Keratinocyte (primary cell): ENCODE data around the gene ME1. TPM values are rescaled to one million over a fixed set of nuclear protein-coding genes. Genes with fewer than 3 reads are reported as not detected.

Experiments
- DNase-seq: peaks from one replicate; pipeline ENCODE4 v3.0.0-alpha.2; 2011; ENCODE audit warnings: low read depth, missing footprints, low spot score
- FAIRE-seq: peaks from 2 replicates; lab custom pipeline; 2011; peaks lifted over from hg19 to GRCh38; lab: Jason Lieb, UNC
- H2AFZ ChIP-seq: 2 replicates; pipeline ENCODE4 v1.6.0; 2012; ENCODE audit warnings: low read length, control low read depth, inconsistent platforms; ENCODE audit not compliant: control insufficient read depth
- H3K27ac ChIP-seq: 2 replicates; pipeline ENCODE4 v1.5.1; 2011; ENCODE audit warnings: low read length; ENCODE audit not compliant: control insufficient read depth, insufficient read depth
- H3K27me3 ChIP-seq: 3 replicates; pipeline ENCODE4 v1.6.0; 2011; ENCODE audit warnings: low read length; ENCODE audit not compliant: control insufficient read depth, insufficient read depth; ENCODE audit errors: extremely low read depth
- H3K36me3 ChIP-seq, 2 experiments: 2 replicates in 1 of 2; 3 replicates in 1 of 2; pipeline ENCODE4 v1.5.1; 2011; ENCODE audit warnings: low read length in 2 of 2, mild to moderate bottlenecking in 1 of 2; ENCODE audit not compliant: control insufficient read depth in 2 of 2, insufficient read depth in 2 of 2; ENCODE audit errors: extremely low read depth in 1 of 2
- H3K4me1 ChIP-seq: 3 replicates; pipeline ENCODE4 v1.5.1; 2011; ENCODE audit warnings: low read length; ENCODE audit not compliant: control insufficient read depth, insufficient read depth; ENCODE audit errors: extremely low read depth
- H3K4me2 ChIP-seq: 3 replicates; pipeline ENCODE4 v1.6.0; 2011; ENCODE audit warnings: low read depth, low read length; ENCODE audit not compliant: control insufficient read depth, insufficient read depth; ENCODE audit errors: extremely low read depth
- H3K4me3 ChIP-seq, 3 experiments: fragments of 200-600 bp in 1 of 3; sonication (generic) in 1 of 3; 2 replicates in 2 of 3; 3 replicates in 1 of 3; pipeline ENCODE4 v1.5.1; 2011 to 2016; ENCODE audit warnings: low read length in 3 of 3, mild to moderate bottlenecking in 3 of 3, control low read depth in 2 of 3, inconsistent platforms in 1 of 3, low read depth in 1 of 3, mixed read lengths in 1 of 3, mixed run types in 1 of 3, moderate library complexity in 1 of 3; ENCODE audit not compliant: control insufficient read depth in 2 of 3, insufficient read depth in 2 of 3; ENCODE audit errors: extremely low read depth in 1 of 3
- H3K79me2 ChIP-seq: 2 replicates; pipeline ENCODE4 v1.6.0; 2012; ENCODE audit warnings: low read length; ENCODE audit not compliant: control insufficient read depth, insufficient read depth
- H3K9ac ChIP-seq: 3 replicates; pipeline ENCODE4 v1.6.0; 2011; ENCODE audit warnings: low read length; ENCODE audit not compliant: control insufficient read depth, insufficient read depth; ENCODE audit errors: extremely low read depth
- H3K9me1 ChIP-seq: 3 replicates; pipeline ENCODE4 v1.6.0; 2011; ENCODE audit warnings: low read length; ENCODE audit not compliant: control insufficient read depth, insufficient read depth; ENCODE audit errors: extremely low read depth
- H3K9me3 ChIP-seq: 2 replicates; pipeline ENCODE4 v1.5.1; 2012; ENCODE audit warnings: low read depth, low read length; ENCODE audit not compliant: control insufficient read depth
- H4K20me1 ChIP-seq: 3 replicates; pipeline ENCODE4 v1.6.0; 2011; ENCODE audit warnings: low read length; ENCODE audit not compliant: control insufficient read depth, insufficient read depth; ENCODE audit errors: extremely low read depth
- CTCF ChIP-seq, 3 experiments: IDR thresholded peaks in 1 of 3; conservative IDR thresholded peaks in 1 of 3; optimal IDR thresholded peaks in 1 of 3; 2 replicates in 2 of 3; 3 replicates in 1 of 3; pipeline versions ENCODE3 to v1.5.1; 2011; ENCODE audit warnings: low read length in 3 of 3, mild to moderate bottlenecking in 3 of 3, moderate library complexity in 2 of 3, control low read depth in 1 of 3, inconsistent platforms in 1 of 3; ENCODE audit not compliant: insufficient read depth in 2 of 3; ENCODE audit errors: extremely low read depth in 1 of 3
- EZH2 ChIP-seq: IDR thresholded peaks from one replicate; pipeline ENCODE4 v1.6.1; 2012; ENCODE audit warnings: inconsistent platforms, mild to moderate bottlenecking, low read length, moderate library complexity
- dilution Hi-C: fragments of 300-500 bp; cut with MboI; formaldehyde crosslinking; loops from one replicate; pipeline ENCODE4 v1.7.0; 2020; ENCODE audit warnings: low sequenced_read_pairs; ENCODE audit not compliant: extremely low pct_ligation_motif_present
- polyA plus RNA-seq, 5 experiments: library from polyadenylated mRNA; depleted of rRNA in 3 of 5; stranded (reverse) in 3 of 5; stranded (forward) in 1 of 5; unstranded in 1 of 5; fragments of >200 nt; gene quantifications; 1 replicate in 1 of 5; 2 replicates in 3 of 5; 3 replicates in 1 of 5; pipeline versions ENCODE4 v1.2.1 to v1.2.3, GENCODE V29; 2011 to 2012; ENCODE audit warnings: missing spikeins in 2 of 5, low read depth in 1 of 5, low replicate concordance in 1 of 5

Gene ME1
- polyA plus RNA-seq, 1 donor (not counting 4 experiments of a cell fraction or from before 2014, with no cell fraction given): 27.7 TPM

- H3K4me1 ChIP-seq: peaks cover 7% of the 10 kb centered on the region
- no peak overlapping the region for H3K9ac ChIP-seq
- no peak overlapping the region for H3K27ac ChIP-seq
- no peaks in the 10 kb centered on the region for H4K20me1 ChIP-seq
- H2AFZ ChIP-seq: no peak overlapping the region
- H3K9me1 ChIP-seq: peaks cover 2% of the 10 kb centered on the region
- TF ChIP-seq CTCF (optimal IDR thresholded peaks at IDR 0.05 in 1 of 3, IDR thresholded peaks at IDR 0.05 in 1 of 3, conservative IDR thresholded peaks at IDR 0.05 in 1 of 3; ENCODE audit: extremely low read depth in 1 of 3, insufficient read depth in 2 of 3, low read length in 3 of 3) (no peak), EZH2 (no peak)
- DNase-seq (no peak), FAIRE-seq (peak; percentile 9)
- no peak overlapping the region for H3K4me3 ChIP-seq
- dilution Hi-C loops: no loop called here
- peaks cover 3% of the 10 kb centered on the region for H3K79me2 ChIP-seq
- no peak overlapping the region for H3K4me2 ChIP-seq
- no peaks in the 10 kb centered on the region for H3K9me3 ChIP-seq
- H3K36me3 ChIP-seq: peaks cover 4 to 39% of the 10 kb centered on the region in 2 experiments
- no peaks in the 10 kb centered on the region for H3K27me3 ChIP-seq
Observed at GRCh38 chr6:83185096-83185495, 245.8 kb downstream of the ME1 start.

GRCh38 chr6:83183082-83183828, 247.6 kb downstream of the ME1 start:
- no peak overlapping the region for H2AFZ ChIP-seq
- no peaks in the 10 kb centered on the region for H3K79me2 ChIP-seq
- H3K4me2 ChIP-seq: no peak overlapping the region
- no peaks in the 10 kb centered on the region for H3K27me3 ChIP-seq
- dilution Hi-C loops: no loop called here
- H3K9ac ChIP-seq: no peak overlapping the region
- peak overlapping the region; percentile 30 for H3K27ac ChIP-seq
- H3K4me3 ChIP-seq: no peak overlapping the region
- peaks cover 6 to 27% of the 10 kb centered on the region in 2 experiments for H3K36me3 ChIP-seq
- FAIRE-seq (peak; percentile 79), DNase-seq (no peak)
- H4K20me1 ChIP-seq: no peaks in the 10 kb centered on the region
- TF ChIP-seq EZH2 (no peak), CTCF (optimal IDR thresholded peaks at IDR 0.05 in 1 of 3, IDR thresholded peaks at IDR 0.05 in 1 of 3, conservative IDR thresholded peaks at IDR 0.05 in 1 of 3; ENCODE audit: extremely low read depth in 1 of 3, insufficient read depth in 2 of 3, low read length in 3 of 3) (no peak)
- peaks cover 2% of the 10 kb centered on the region for H3K9me1 ChIP-seq
- peaks cover 7% of the 10 kb centered on the region for H3K4me1 ChIP-seq
- H3K9me3 ChIP-seq: no peaks in the 10 kb centered on the region
